GM12873 (cell line): Measurements from ENCODE around the gene INPP4A.

Source experiments
- TF ChIP-seq, protein P1 (sequence below): IDR thresholded peaks from 2 replicates; pipeline ENCODE4 v1.5.1; 2012; ENCODE audit warnings: low read depth, mild to moderate bottlenecking, moderate library complexity, low read length, control low read depth; ENCODE audit not compliant: insufficient read depth; ENCODE audit errors: missing control alignments

INPP4A gene

GRCh38 chr2:98454073-98454472 lies 9.4 kb downstream of the INPP4A start:
- TF ChIP-seq, protein P1, sequence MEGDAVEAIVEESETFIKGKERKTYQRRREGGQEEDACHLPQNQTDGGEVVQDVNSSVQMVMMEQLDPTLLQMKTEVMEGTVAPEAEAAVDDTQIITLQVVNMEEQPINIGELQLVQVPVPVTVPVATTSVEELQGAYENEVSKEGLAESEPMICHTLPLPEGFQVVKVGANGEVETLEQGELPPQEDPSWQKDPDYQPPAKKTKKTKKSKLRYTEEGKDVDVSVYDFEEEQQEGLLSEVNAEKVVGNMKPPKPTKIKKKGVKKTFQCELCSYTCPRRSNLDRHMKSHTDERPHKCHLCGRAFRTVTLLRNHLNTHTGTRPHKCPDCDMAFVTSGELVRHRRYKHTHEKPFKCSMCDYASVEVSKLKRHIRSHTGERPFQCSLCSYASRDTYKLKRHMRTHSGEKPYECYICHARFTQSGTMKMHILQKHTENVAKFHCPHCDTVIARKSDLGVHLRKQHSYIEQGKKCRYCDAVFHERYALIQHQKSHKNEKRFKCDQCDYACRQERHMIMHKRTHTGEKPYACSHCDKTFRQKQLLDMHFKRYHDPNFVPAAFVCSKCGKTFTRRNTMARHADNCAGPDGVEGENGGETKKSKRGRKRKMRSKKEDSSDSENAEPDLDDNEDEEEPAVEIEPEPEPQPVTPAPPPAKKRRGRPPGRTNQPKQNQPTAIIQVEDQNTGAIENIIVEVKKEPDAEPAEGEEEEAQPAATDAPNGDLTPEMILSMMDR = no peak

DNA sequence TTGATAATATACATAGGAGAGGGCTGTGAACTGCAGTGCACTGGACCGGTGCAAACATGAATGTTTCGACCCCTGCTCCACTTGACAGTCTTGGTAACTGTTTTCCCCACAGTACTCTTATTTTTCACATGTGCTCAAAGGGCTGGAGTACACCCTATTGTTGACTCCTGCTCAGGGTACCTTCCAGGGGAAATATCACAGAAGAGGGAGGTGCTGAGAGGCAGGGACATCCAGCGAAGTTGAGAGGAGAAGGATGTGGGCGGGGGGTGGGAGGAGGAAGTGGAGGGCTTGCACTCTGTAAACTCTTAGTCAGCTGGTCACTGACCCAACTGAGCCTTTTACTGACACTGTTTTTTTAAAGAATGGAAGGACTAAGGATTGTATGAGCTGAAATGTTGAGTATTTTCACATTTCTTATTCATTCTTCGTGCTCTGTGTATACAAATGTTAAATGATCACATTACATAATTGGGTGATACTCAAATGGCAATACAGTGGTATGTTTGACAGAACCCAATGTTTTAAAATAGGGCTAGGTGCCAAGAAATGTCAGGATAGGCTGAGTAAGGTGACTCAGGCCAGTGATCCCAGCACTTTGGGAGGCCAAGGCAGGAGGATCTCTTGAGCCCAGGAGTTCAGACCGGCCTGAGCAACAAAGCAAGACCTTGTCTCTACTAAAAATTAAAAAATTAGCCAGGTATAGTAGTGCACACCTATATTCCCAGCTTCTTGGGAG lies 10.0 kb downstream of the INPP4A start:
- TF ChIP-seq, protein P1 = no peak

DNA sequence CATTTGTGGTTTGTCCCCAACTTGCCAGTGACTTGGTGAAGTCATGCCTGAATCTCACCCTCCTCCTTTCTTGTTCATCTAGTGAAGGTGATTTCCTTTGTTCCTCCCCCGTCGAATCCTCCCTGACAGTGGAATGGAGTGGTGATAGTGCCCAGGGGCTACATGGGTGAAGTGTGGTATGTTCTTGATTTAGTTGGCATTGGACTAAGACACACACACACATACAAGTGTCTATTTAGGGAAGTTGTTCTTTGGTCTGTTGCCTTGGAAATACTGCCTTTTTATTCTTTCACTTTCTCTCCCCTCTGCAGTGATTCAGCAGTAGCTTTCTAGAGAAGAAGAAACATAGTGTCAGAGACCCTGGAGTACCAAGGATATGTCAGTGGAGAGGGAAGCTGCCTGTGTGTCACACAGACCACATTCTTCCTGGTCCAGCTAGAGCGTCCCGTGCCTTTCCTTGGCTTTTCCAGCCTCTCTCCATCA lies 10.9 kb downstream of the INPP4A start:
- TF ChIP-seq, protein P1 = no peak

GRCh38 chr2:98457045-98457696 lies 12.5 kb downstream of the INPP4A start:
- TF ChIP-seq, protein P1 = no peak

DNA sequence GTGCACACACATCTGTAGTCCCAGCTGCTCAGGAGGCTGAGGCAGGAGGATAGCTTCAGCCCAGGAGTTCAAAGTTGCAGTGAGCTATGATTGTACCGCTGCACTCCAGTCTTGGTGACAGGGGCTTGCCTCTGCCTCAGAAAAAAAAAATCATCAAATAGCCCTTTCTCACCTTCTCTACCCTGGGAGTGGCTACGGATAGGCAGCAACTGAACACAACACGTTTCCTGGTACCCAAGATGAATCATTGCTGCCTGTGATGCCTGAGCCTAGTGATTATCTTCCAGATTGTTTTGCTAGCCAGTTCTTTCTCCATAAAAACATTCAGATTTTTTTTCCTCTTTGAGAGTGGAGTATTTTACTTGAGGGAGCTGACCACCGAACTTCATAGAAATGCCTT lies 13.5 kb downstream of the INPP4A start:
- TF ChIP-seq, protein P1 = no peak

DNA sequence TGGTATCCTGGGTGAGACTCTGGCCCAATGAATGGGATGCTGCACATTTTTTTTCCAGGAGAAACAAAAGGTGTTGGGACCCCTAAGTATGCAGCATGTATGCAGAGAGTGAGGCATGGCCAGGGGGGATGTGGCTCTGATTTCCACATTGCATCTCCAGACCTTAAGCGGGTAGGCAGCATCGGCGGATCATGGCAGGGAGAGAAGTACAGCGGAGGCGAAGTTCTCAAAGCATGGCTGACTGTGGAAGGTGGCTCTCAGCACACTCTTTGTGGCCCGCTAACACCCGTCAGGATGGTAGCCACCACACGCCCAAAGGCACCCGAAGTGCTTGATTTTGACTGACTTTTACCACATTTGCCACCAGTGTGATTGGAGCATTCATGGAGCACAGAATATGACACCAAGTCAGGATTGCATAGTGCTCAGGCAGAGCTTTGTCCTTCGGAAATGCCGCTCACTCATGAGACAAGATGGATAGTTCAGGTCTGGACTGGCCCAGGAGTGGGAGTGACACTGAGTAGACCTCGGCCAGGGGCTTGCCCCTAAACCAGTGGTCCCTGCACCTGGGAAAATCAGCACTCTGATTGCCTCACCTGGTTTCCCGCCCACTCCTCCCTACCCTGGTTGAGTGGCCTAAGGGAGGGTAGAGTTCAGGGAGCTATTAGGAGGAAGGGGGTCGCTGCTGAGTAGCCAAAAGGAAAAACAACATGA lies 14.2 kb downstream of the INPP4A start:
- TF ChIP-seq, protein P1 = no peak
